ENCODE measurements around the gene CDHR1.
"Not testable (repeated sequence)": the region's sequence is repeated elsewhere in the genome, so short reads cannot be mapped to it uniquely, and the experiment has no call there.

CDHR1 gene

GRCh38 chr10:84194424-84195043 lies at the start of gene CDHR1:
Gene CDHR1, plus strand, starts transcription at chr10:84194537. Its CDS starts 224 bp downstream, at chr10:84194761.
- no peak for TF ChIP-seq CTCF (conservative IDR thresholded peaks at IDR 0.05)
- no peak within 1 kb of the TSS; the same call in 1 of the 2 replicates for H3K27ac ChIP-seq

DNA sequence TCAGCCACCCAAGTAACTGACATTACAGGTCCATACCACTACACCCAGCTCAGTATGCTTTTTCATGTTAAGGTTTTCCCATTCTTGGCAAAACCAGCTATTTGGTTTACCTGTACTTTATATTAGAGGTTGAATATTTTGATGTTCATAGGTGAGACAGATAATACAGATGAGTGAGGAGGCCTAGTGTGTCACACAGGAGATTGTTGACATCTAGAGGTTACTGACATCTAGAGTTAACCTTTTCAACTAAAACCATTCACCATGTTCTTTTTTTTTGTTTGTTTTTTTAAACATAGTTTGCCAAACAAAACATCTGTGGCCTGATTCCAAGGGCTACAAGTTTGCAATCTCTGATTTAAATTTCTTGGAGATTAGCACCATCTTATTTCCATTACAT lies 47.0 kb upstream of the CDHR1 start:
- no peak for TF ChIP-seq CTCF (conservative IDR thresholded peaks at IDR 0.05)
- no peak overlapping the region for H3K27ac ChIP-seq

DNA sequence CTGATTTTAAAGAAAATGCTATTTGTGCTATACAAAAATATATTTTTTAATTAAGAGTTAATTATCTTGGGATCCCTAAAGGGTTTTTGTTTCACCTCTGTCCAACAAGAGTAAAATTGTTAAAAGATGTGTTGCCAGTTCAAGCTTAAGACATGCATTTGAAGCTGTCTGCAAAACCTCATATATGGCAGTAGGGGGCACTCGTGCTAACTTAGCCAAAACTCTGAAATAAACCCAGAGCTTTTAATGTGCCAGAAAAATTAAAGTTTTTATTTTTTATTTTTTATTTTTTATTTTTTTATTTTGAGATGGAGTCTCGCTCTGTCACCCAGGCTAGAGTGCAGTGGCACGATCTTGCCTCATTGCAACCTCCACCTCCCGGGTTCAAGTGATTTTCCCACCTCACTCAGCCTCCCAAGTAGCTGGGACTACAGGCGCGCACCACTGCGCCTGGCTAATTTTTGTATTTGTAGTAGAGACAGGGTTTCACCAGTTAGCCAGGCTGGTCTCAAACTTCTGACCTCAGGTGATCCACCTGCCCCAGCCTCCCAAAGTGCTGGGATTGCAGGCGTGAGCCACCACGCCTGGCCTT lies 46.2 kb upstream of the CDHR1 start:
- peak; percentile 82 for TF ChIP-seq CTCF (conservative IDR thresholded peaks at IDR 0.05)
- not testable (repeated sequence) for H3K27ac ChIP-seq

GRCh38 chr10:84149854-84150253 lies 44.5 kb upstream of the CDHR1 start:
- no peak for TF ChIP-seq CTCF (conservative IDR thresholded peaks at IDR 0.05)
- no peak overlapping the region for H3K27ac ChIP-seq

GRCh38 chr10:84152769-84153168 lies 41.6 kb upstream of the CDHR1 start:
- no peak for TF ChIP-seq CTCF (conservative IDR thresholded peaks at IDR 0.05)
- H3K27ac ChIP-seq: no peak overlapping the region

- no peak overlapping the region for H3K27ac ChIP-seq
- TF ChIP-seq CTCF (conservative IDR thresholded peaks at IDR 0.05): no peak
Measured at GRCh38 chr10:84155521-84155920, 38.8 kb upstream of the CDHR1 start.

GRCh38 chr10:84156009-84156408 lies 38.3 kb upstream of the CDHR1 start:
- TF ChIP-seq CTCF (conservative IDR thresholded peaks at IDR 0.05): no peak
- H3K27ac ChIP-seq: no peak overlapping the region

Data from VCaP (cell line).